PC-3 (cell line): ENCODE results near the gene COX10.

Source experiments
- EZH2 ChIP-seq: fragments of 300-600 bp; sonication (generic); IDR thresholded peaks from one replicate; pipeline ENCODE4 v1.6.1; 2017; ENCODE audit warnings: antibody characterized with exemption, mild to moderate bottlenecking, low read length; ENCODE audit not compliant: unreplicated experiment
- TF ChIP-seq, protein P1 (sequence below): fragments of 300-600 bp; sonication (generic); conservative IDR thresholded peaks from 2 replicates; pipeline ENCODE4 v1.5.1; 2017; ENCODE audit warnings: antibody characterized with exemption, low read depth, mild to moderate bottlenecking, low read length

DNA sequence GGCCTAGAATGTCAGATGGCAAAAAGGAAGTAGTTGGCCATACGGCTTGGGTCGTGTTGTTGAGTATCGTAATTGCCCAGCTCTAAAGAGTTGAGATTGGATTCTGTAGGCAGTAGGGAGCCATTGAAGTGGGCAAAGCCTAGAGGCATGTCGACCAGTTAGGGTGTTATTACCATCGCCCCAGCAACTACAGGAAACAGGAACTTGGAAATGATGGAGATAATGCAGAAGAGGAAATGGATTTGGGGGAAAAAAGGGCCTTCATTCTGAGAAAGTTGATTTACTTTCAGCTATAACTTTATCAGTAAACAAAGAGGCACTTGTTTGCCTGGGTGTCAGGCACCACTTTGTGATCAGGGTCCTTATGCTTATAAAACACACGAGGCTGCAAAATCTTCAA, 52.6 kb downstream of the COX10 start:
- TF ChIP-seq, protein P1, sequence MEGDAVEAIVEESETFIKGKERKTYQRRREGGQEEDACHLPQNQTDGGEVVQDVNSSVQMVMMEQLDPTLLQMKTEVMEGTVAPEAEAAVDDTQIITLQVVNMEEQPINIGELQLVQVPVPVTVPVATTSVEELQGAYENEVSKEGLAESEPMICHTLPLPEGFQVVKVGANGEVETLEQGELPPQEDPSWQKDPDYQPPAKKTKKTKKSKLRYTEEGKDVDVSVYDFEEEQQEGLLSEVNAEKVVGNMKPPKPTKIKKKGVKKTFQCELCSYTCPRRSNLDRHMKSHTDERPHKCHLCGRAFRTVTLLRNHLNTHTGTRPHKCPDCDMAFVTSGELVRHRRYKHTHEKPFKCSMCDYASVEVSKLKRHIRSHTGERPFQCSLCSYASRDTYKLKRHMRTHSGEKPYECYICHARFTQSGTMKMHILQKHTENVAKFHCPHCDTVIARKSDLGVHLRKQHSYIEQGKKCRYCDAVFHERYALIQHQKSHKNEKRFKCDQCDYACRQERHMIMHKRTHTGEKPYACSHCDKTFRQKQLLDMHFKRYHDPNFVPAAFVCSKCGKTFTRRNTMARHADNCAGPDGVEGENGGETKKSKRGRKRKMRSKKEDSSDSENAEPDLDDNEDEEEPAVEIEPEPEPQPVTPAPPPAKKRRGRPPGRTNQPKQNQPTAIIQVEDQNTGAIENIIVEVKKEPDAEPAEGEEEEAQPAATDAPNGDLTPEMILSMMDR: no peak
- TF ChIP-seq EZH2: no peak
